K562 (cell line): Measurements from ENCODE around the gene NR0B1. TPM values are rescaled to one million over a fixed set of nuclear protein-coding genes. Genes with fewer than 3 reads are reported as not detected.

ENCODE experiments used
- ATAC-seq: fragments of 200-7000 bp; cut with Tn5 transposase; 3 replicates; pipeline ENCODE4 v1.9.1; 2020; ENCODE audit warnings: moderate library complexity
- BruUV-seq: library from RNA; stranded (reverse); fragments of 400-500 nt; replicated peaks from 2 replicates; lab custom pipeline; 2021; lab: Mats Ljungman, UMichigan
- CTCF ChIA-PET: fragments of 300-600 bp; formaldehyde crosslinking; extraction: SDS; loops from one replicate; lab custom pipeline; 2021; ENCODE audit warnings: low intra/inter-chr PET ratio; lab: Yijun Ruan, JAX
- POLR2A ChIA-PET: fragments of 300-600, 350-650 bp; sonication (Branson Sonifier 250); formaldehyde crosslinking; extraction: SDS; loops from one replicate; lab custom pipeline; 2021; ENCODE audit warnings: antibody characterized with exemption, inconsistent platforms; lab: Yijun Ruan, JAX
- DNase-seq, 4 experiments: peaks; one replicate each; pipeline versions ENCODE4 v3.0.0 to v3.0.0-alpha.2; 2011 to 2018; ENCODE audit warnings: low spot score in 3 of 4, mixed read lengths in 3 of 4; ENCODE audit errors: extremely low read depth in 1 of 4
- FAIRE-seq: peaks from 2 replicates; lab custom pipeline; 2011; peaks lifted over from hg19 to GRCh38; lab: Jason Lieb, UNC
- H2AFZ ChIP-seq: 2 replicates; pipeline ENCODE4 v1.6.0; 2011; ENCODE audit warnings: low read depth, low read length, control low read depth, inconsistent platforms
- H3K27ac ChIP-seq: fragments of 200-600 bp; 3 replicates; pipeline ENCODE4 v1.8.0; 2011; ENCODE audit warnings: low read depth, mild to moderate bottlenecking, control low read depth, inconsistent platforms, low read length, moderate library complexity, mixed read lengths; ENCODE audit errors: extremely low read depth
- H3K27me3 ChIP-seq, 2 experiments: fragments of 300-600 bp in 1 of 2; 2 replicates in 1 of 2; 3 replicates in 1 of 2; pipeline versions ENCODE4 v1.6.0 to v1.8.0; 2011; ENCODE audit warnings: inconsistent platforms in 2 of 2, low read length in 2 of 2, mild to moderate bottlenecking in 1 of 2, mixed read lengths in 1 of 2, moderate library complexity in 1 of 2; ENCODE audit not compliant: control insufficient read depth in 2 of 2, insufficient read depth in 2 of 2
- H3K36me3 ChIP-seq: fragments of 300-600 bp; 3 replicates; pipeline ENCODE4 v1.8.0; 2011; ENCODE audit warnings: mild to moderate bottlenecking, low read length, inconsistent platforms; ENCODE audit not compliant: control insufficient read depth, insufficient read depth
- H3K4me1 ChIP-seq, 2 experiments: fragments of 200-600 bp in 1 of 2; replicated peaks in 1 of 2; 2 replicates in 1 of 2; 3 replicates in 1 of 2; pipeline versions ENCODE4 v1.5.1 to v1.8.0; 2011; ENCODE audit warnings: inconsistent platforms in 2 of 2, low read length in 2 of 2, mild to moderate bottlenecking in 1 of 2, mixed read lengths in 1 of 2, moderate library complexity in 1 of 2; ENCODE audit not compliant: control insufficient read depth in 2 of 2, insufficient read depth in 2 of 2
- H3K4me2 ChIP-seq: 2 replicates; pipeline ENCODE4 v1.6.1; 2011; ENCODE audit warnings: low read length, control low read depth, inconsistent platforms, mixed read lengths; ENCODE audit not compliant: insufficient read depth
- H3K4me3 ChIP-seq: fragments of 200-600 bp; sonication (generic), shearing (Covaris generic); 2 replicates; pipeline ENCODE4 v1.5.1; 2016; ENCODE audit warnings: control low read depth, inconsistent platforms
- H3K79me2 ChIP-seq: fragments of 200-600 bp; 3 replicates; pipeline ENCODE4 v1.8.0; 2011; ENCODE audit warnings: low read length, inconsistent platforms; ENCODE audit not compliant: control insufficient read depth, insufficient read depth
- H3K9ac ChIP-seq, 2 experiments: 2 replicates each; pipeline versions ENCODE4 v1.6.0 to v1.6.1; 2011; ENCODE audit warnings: low read depth in 2 of 2, low read length in 2 of 2, control low read depth in 1 of 2, inconsistent platforms in 1 of 2, mild to moderate bottlenecking in 1 of 2, mixed read lengths in 1 of 2; ENCODE audit not compliant: insufficient read depth in 1 of 2
- H3K9me1 ChIP-seq: one replicate; pipeline ENCODE4 v1.6.0; 2011; ENCODE audit warnings: inconsistent platforms, mild to moderate bottlenecking, low read length, moderate library complexity; ENCODE audit not compliant: control insufficient read depth, insufficient read depth
- H3K9me3 ChIP-seq: replicated peaks from 2 replicates; pipeline ENCODE4 v1.5.1; 2011; ENCODE audit warnings: low read depth, low read length, inconsistent platforms; ENCODE audit not compliant: control insufficient read depth, insufficient read depth
- H4K20me1 ChIP-seq: replicated peaks from 2 replicates; pipeline ENCODE4 v1.6.1; 2011; ENCODE audit warnings: low read length, inconsistent platforms, mixed read lengths; ENCODE audit not compliant: control insufficient read depth, insufficient read depth
- HSF4 ChIP-seq: fragments of 250-450 bp; sonication (Bioruptor Pico); IDR thresholded peaks from 2 replicates; pipeline ENCODE4 v2.1.2; 2022; ENCODE audit warnings: mild to moderate bottlenecking, moderate library complexity, borderline replicate concordance
- MTA2 ChIP-seq: fragments of 450-650 bp; IDR thresholded peaks from 2 replicates; pipeline ENCODE4 v1.6.1; 2016; ENCODE audit warnings: low read depth
- NFATC3 ChIP-seq: fragments of 450-650 bp; IDR thresholded peaks from 2 replicates; pipeline ENCODE4 v1.6.1; 2017; ENCODE audit warnings: mild to moderate bottlenecking
- NFRKB ChIP-seq: fragments of 450-650 bp; IDR thresholded peaks from 2 replicates; pipeline ENCODE4 v1.6.1; 2016; ENCODE audit warnings: low read depth
- NONO ChIP-seq, 2 experiments: fragments of 200-400 bp in 1 of 2; fragments of 450-650 bp in 1 of 2; formaldehyde crosslinking in 1 of 2; IDR thresholded peaks; 2 replicates each; pipeline ENCODE4 v1.6.1; 2017; ENCODE audit warnings: low read depth in 2 of 2, mild to moderate bottlenecking in 2 of 2, moderate library complexity in 2 of 2, low read length in 1 of 2
- RCOR1 ChIP-seq, 2 experiments: IDR thresholded peaks; 2 replicates each; pipeline ENCODE4 v1.6.1; 2012; ENCODE audit warnings: low read depth in 2 of 2, low read length in 2 of 2, borderline replicate concordance in 1 of 2, improper control_type of control experiment in 1 of 2
- SIN3A ChIP-seq, 2 experiments: fragments of 150-350 bp in 1 of 2; IDR thresholded peaks; 2 replicates each; pipeline ENCODE4 v1.6.1; 2011 to 2016; ENCODE audit warnings: borderline replicate concordance in 2 of 2, low read depth in 2 of 2, low read length in 2 of 2, mild to moderate bottlenecking in 2 of 2, moderate library complexity in 2 of 2; ENCODE audit not compliant: control insufficient read depth in 1 of 2
- SP1 ChIP-seq: sonication (generic); formaldehyde crosslinking; IDR thresholded peaks from 2 replicates; pipeline ENCODE4 v1.8.1; 2022; ENCODE audit warnings: mild to moderate bottlenecking, missing genetic modification reagents
- SRSF1 ChIP-seq: fragments of 200-400 bp; formaldehyde crosslinking; IDR thresholded peaks from 2 replicates; pipeline ENCODE4 v1.6.1; 2017; ENCODE audit warnings: mild to moderate bottlenecking, low read depth, low read length, moderate library complexity
- SRSF7 ChIP-seq: fragments of 200-400 bp; formaldehyde crosslinking; optimal IDR thresholded peaks from 2 replicates; pipeline ENCODE3; 2017; ENCODE audit warnings: mild to moderate bottlenecking, low read depth, low read length
- TAF15 ChIP-seq: fragments of 200-400 bp; formaldehyde crosslinking; IDR thresholded peaks from 2 replicates; pipeline ENCODE4 v1.6.1; 2017; ENCODE audit warnings: mild to moderate bottlenecking, low read depth, low read length, moderate library complexity
- ZFP1 ChIP-seq: fragments of 450-650 bp; formaldehyde crosslinking; IDR thresholded peaks from 2 replicates; pipeline ENCODE4 v1.4.0; 2020; ENCODE audit warnings: mild to moderate bottlenecking, mixed read lengths
- WGBS: fragments of 100-300 bp; shearing (Covaris generic); methylation state at CpG from one replicate; pipeline ENCODE4 v1.1.6; 2016; ENCODE audit warnings: low coverage, mixed read lengths; ENCODE audit not compliant: insufficient coverage; ENCODE audit errors: missing lambda C conversion rate; 5-methylcytosine and 5-hydroxymethylcytosine counted together
- in situ Hi-C: fragments of 300-500 bp; cut with MboI; formaldehyde crosslinking; loops from 4 replicates; pipeline ENCODE4 v1.15.0; 2018; ENCODE audit warnings: inconsistent platforms, mixed read lengths
- intact Hi-C: fragments of 100-400 bp; cut with micrococcal nuclease; formaldehyde crosslinking; loops from 2 replicates; pipeline ENCODE4 v1.14.2; 2022
- polyA plus RNA-seq, 8 experiments: library from polyadenylated mRNA; depleted of rRNA in 4 of 8; stranded (reverse) in 5 of 8; unstranded in 3 of 8; fragments of >200 nt; fragmentation: Nextera tagmentation in 2 of 8; fragmentation: Illumina TruSeq in 1 of 8; extraction: Ambion mirVana in 2 of 8; extraction: Trizol in 1 of 8; gene quantifications; 2 replicates each; pipeline versions ENCODE4 v1.2.1 to v1.2.3, GENCODE V29; 2011 to 2014; ENCODE audit warnings: inconsistent platforms in 1 of 8, missing spikeins in 1 of 8
- total RNA-seq, 7 experiments: library from RNA; depleted of rRNA in 6 of 7; stranded (reverse); fragments of >200 nt in 6 of 7; fragmentation: Illumina TruSeq in 2 of 7; extraction: Trizol in 2 of 7; gene quantifications; 2 replicates each; pipeline versions ENCODE4 v1.2.1 to v1.2.3, GENCODE V29; 2011 to 2021; ENCODE audit warnings: low replicate concordance in 1 of 7
- TF ChIP-seq, protein P1 (sequence below): fragments of 250-450 bp; sonication (Bioruptor Pico); IDR thresholded peaks from 2 replicates; pipeline ENCODE4 v1.5.0; 2020; ENCODE audit warnings: mild to moderate bottlenecking, borderline replicate concordance
- TF ChIP-seq, protein P2 (sequence below): fragments of 450-650 bp; IDR thresholded peaks from 2 replicates; pipeline ENCODE4 v1.6.1; 2017; ENCODE audit warnings: antibody characterized with exemption
- TF ChIP-seq, protein P3 (sequence below), 2 experiments: fragments of 450-650 bp in 1 of 2; sonication (generic) in 1 of 2; formaldehyde crosslinking; conservative IDR thresholded peaks; 2 replicates each; pipeline versions ENCODE4 v1.4.0 to v1.8.1; 2020 to 2022; ENCODE audit warnings: mild to moderate bottlenecking in 1 of 2, missing genetic modification reagents in 1 of 2

The NR0B1 gene
- total and polyA plus RNA-seq, 9 of the 15 experiments (the other 6 are each of a cell fraction or from before 2014, with no cell fraction given), result not detected

DNA sequence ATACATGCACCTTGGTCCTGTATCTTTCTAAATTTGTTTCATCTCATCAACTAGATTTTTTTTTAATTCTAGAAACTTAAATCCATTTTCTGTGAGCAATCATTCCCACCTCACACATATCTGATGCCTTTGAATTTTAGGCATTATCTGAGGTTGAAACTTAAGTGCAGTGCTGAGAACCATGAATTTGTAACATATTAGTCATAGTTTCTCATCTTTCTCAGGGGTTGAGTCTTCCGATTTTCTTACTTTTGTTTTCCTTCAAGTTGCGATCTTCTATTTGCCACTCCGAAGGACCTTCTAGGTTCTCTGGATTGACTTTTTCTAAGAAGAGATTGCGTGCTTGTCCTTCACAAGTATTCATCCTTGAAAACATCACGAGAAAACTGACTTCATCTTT, 3.7 kb upstream of the NR0B1 start (continued):
- TF ChIP-seq, protein P1, sequence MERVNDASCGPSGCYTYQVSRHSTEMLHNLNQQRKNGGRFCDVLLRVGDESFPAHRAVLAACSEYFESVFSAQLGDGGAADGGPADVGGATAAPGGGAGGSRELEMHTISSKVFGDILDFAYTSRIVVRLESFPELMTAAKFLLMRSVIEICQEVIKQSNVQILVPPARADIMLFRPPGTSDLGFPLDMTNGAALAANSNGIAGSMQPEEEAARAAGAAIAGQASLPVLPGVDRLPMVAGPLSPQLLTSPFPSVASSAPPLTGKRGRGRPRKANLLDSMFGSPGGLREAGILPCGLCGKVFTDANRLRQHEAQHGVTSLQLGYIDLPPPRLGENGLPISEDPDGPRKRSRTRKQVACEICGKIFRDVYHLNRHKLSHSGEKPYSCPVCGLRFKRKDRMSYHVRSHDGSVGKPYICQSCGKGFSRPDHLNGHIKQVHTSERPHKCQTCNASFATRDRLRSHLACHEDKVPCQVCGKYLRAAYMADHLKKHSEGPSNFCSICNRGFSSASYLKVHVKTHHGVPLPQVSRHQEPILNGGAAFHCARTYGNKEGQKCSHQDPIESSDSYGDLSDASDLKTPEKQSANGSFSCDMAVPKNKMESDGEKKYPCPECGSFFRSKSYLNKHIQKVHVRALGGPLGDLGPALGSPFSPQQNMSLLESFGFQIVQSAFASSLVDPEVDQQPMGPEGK (CRISPR knock-in tag), result no peak
- TF ChIP-seq RCOR1 (IDR thresholded peaks at IDR 0.05; ENCODE audit: borderline replicate concordance in 1 of 2, low read depth in 2 of 2, low read length in 2 of 2) (no peak), HSF4 (CRISPR knock-in tag) (no peak), SRSF1 (no peak), SRSF7 (no peak), NONO (IDR thresholded peaks at IDR 0.05; ENCODE audit: low read depth in 2 of 2, low read length in 1 of 2) (no peak), ZFP1 (CRISPR knock-in tag) (no peak)

DNA sequence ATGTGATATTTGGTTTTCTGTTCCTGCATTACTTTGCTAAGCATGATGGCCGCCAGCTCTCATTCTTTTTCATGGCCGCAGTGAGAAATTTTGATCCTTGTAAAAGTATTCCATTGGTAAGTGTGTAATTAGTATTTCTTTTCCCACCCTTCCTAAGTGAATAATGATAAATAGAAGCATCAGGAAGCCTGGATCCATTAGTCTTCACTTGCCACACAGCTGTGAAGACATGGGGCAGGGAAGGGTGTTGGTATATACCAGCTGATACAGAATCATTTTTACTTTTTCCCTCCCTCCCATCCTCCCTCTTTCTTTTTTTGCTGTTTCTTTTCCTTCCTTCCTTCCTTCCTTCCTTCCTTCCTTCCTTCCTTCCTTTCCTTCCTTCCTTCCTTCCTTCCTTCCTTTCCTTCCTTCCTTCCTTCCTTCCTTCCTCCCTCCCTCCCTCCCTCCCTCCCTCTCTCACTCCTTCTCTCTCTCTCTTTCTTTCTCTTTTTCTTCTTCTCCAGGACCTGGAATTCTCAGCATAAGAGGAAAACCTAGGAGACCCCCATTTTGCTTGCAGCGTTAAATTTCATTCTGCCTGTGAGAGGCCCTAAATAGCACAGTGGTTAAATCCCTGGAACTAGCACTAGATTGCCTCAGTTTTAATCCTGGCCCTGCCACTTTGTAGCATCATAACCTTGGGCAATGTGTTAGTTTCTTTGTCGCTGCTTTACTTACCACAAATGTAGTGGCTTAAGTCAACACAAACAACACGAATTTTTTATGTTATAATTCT, 1.4 kb upstream of the NR0B1 start:
- Histone ChIP-seq H3K9ac (no peak overlapping the region), H3K9me1 (no peaks in the 10 kb centered on the region), H3K4me3 (no peak overlapping the region), H3K27me3 (peaks cover 0 to 14% of the 10 kb centered on the region in 2 experiments; a peak in 1 of 5 replicates), H3K79me2 (no peaks in the 10 kb centered on the region), H3K27ac (no peak overlapping the region), H3K4me1 (peaks cover 0 to 13% of the 10 kb centered on the region in 2 experiments; a peak in 1 of 5 replicates), H3K36me3 (no peaks in the 10 kb centered on the region), H2AFZ (no peak overlapping the region), H4K20me1 (no peaks in the 10 kb centered on the region), H3K9me3 (no peaks in the 10 kb centered on the region), H3K4me2 (no peak overlapping the region)
- ChIA-PET POLR2A (no interaction called here), CTCF (no interaction called here)
- FAIRE-seq (no peak), DNase-seq (no peak), ATAC-seq (no peak)
- intact Hi-C loops (no loop called here), in situ Hi-C loops (no loop called here)
- WGBS, result 0% methylated on average over 5 of the region's 5 CpGs
- no TSS peak for BruUV-seq
- TF ChIP-seq SIN3A (IDR thresholded peaks at IDR 0.05; ENCODE audit: borderline replicate concordance in 2 of 2, control insufficient read depth in 1 of 2, low read depth in 2 of 2, low read length in 2 of 2), result no peak
- TF ChIP-seq, protein P2, sequence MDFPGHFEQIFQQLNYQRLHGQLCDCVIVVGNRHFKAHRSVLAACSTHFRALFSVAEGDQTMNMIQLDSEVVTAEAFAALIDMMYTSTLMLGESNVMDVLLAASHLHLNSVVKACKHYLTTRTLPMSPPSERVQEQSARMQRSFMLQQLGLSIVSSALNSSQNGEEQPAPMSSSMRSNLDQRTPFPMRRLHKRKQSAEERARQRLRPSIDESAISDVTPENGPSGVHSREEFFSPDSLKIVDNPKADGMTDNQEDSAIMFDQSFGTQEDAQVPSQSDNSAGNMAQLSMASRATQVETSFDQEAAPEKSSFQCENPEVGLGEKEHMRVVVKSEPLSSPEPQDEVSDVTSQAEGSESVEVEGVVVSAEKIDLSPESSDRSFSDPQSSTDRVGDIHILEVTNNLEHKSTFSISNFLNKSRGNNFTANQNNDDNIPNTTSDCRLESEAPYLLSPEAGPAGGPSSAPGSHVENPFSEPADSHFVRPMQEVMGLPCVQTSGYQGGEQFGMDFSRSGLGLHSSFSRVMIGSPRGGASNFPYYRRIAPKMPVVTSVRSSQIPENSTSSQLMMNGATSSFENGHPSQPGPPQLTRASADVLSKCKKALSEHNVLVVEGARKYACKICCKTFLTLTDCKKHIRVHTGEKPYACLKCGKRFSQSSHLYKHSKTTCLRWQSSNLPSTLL, result no peak
- no peak for TF ChIP-seq MTA2
- no peak for TF ChIP-seq SP1 (CRISPR knock-in tag)
- TF ChIP-seq TAF15, result no peak
- no peak for TF ChIP-seq NFATC3
- TF ChIP-seq, protein P3, sequence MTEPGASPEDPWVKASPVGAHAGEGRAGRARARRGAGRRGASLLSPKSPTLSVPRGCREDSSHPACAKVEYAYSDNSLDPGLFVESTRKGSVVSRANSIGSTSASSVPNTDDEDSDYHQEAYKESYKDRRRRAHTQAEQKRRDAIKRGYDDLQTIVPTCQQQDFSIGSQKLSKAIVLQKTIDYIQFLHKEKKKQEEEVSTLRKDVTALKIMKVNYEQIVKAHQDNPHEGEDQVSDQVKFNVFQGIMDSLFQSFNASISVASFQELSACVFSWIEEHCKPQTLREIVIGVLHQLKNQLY (CRISPR knock-in tag; conservative IDR thresholded peaks at IDR 0.05), result no peak
- no peak for TF ChIP-seq NFRKB
